ENCODE measurements around the gene GPR180. TPM values are rescaled to one million over a fixed set of nuclear protein-coding genes. Genes with fewer than 3 reads are reported as not detected.

Gene GPR180
- total RNA-seq, 4 donors from 2014 or later = 2.0 to 4.2 (median 2.8) TPM

DNA sequence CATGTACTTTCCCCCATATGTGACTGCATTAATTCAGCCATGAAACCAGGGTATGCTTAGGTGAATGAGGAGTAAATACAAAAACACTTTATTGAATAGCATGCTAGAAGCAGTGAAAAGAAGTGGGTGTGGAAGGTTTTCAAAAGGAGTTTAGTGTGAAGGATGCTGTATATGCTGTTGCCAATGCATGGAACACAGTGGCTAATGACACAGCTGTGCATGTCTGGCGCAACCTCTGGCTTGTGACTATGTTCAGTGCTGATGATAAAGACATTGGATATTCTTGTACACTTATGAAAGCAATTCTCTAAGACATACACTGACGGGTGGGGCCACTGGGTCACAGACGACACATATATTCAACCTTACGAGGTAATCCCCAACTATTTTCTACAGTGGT, 55.5 kb downstream of the GPR180 start:
- WGBS = 68% methylated on average over 4 of the region's 4 CpGs
- H3K9me3 ChIP-seq = no peaks in the 10 kb centered on the region
- TF ChIP-seq, protein P1, sequence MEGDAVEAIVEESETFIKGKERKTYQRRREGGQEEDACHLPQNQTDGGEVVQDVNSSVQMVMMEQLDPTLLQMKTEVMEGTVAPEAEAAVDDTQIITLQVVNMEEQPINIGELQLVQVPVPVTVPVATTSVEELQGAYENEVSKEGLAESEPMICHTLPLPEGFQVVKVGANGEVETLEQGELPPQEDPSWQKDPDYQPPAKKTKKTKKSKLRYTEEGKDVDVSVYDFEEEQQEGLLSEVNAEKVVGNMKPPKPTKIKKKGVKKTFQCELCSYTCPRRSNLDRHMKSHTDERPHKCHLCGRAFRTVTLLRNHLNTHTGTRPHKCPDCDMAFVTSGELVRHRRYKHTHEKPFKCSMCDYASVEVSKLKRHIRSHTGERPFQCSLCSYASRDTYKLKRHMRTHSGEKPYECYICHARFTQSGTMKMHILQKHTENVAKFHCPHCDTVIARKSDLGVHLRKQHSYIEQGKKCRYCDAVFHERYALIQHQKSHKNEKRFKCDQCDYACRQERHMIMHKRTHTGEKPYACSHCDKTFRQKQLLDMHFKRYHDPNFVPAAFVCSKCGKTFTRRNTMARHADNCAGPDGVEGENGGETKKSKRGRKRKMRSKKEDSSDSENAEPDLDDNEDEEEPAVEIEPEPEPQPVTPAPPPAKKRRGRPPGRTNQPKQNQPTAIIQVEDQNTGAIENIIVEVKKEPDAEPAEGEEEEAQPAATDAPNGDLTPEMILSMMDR (IDR thresholded peaks at IDR 0.05) = no peak
- no peak for TF ChIP-seq POLR2A (IDR thresholded peaks at IDR 0.05)
- TF ChIP-seq POLR2AphosphoS5 (IDR thresholded peaks at IDR 0.05) = no peak
- no peak for TF ChIP-seq EP300 (IDR thresholded peaks at IDR 0.05)
- no peaks in the 10 kb centered on the region for H3K36me3 ChIP-seq
- DNase-seq (ENCODE audit: low spot score in 2 of 2) = no peak
- no peaks in the 10 kb centered on the region for H3K4me1 ChIP-seq
- H3K27ac ChIP-seq = no peak overlapping the region
- no peak overlapping the region for H3K4me3 ChIP-seq
- H3K27me3 ChIP-seq = no peaks in the 10 kb centered on the region

- DNase-seq (ENCODE audit: low spot score in 2 of 2) = no peak
- H3K9me3 ChIP-seq = no peaks in the 10 kb centered on the region
- WGBS = 79% methylated on average over 1 of the region's 1 CpG
- H3K4me1 ChIP-seq = no peaks in the 10 kb centered on the region
- TF ChIP-seq POLR2AphosphoS5 (IDR thresholded peaks at IDR 0.05) (no peak), EP300 (IDR thresholded peaks at IDR 0.05) (no peak), POLR2A (IDR thresholded peaks at IDR 0.05) (no peak)
- TF ChIP-seq, protein P1 (IDR thresholded peaks at IDR 0.05) = no peak
- no peak overlapping the region for H3K4me3 ChIP-seq
- H3K36me3 ChIP-seq = no peaks in the 10 kb centered on the region
- no peak overlapping the region for H3K27ac ChIP-seq
- no peaks in the 10 kb centered on the region for H3K27me3 ChIP-seq
These were observed 57.4 kb downstream of the GPR180 start for GRCh38 chr13:94658926-94659597.

GRCh38 chr13:94659598-94659946, 57.9 kb downstream of the GPR180 start:
- H3K4me1 ChIP-seq = no peaks in the 10 kb centered on the region
- no peak for TF ChIP-seq POLR2A (IDR thresholded peaks at IDR 0.05)
- TF ChIP-seq, protein P1 (IDR thresholded peaks at IDR 0.05) = no peak
- TF ChIP-seq POLR2AphosphoS5 (IDR thresholded peaks at IDR 0.05) = no peak
- TF ChIP-seq EP300 (IDR thresholded peaks at IDR 0.05) = no peak
- H3K36me3 ChIP-seq = no peaks in the 10 kb centered on the region
- H3K4me3 ChIP-seq = no peak overlapping the region
- H3K27ac ChIP-seq = no peak overlapping the region
- no peaks in the 10 kb centered on the region for H3K9me3 ChIP-seq
- no peak for DNase-seq (ENCODE audit: low spot score in 2 of 2)
- H3K27me3 ChIP-seq = no peaks in the 10 kb centered on the region

GRCh38 chr13:94660695-94661326, 59.2 kb downstream of the GPR180 start:
- Histone ChIP-seq H3K27ac (no peak overlapping the region), H3K36me3 (no peaks in the 10 kb centered on the region), H3K4me3 (no peak overlapping the region), H3K9me3 (no peaks in the 10 kb centered on the region), H3K27me3 (no peaks in the 10 kb centered on the region), H3K4me1 (no peaks in the 10 kb centered on the region)
- WGBS = 59% methylated on average over 6 of the region's 6 CpGs
- DNase-seq (ENCODE audit: low spot score in 2 of 2) = no peak
- no peak for TF ChIP-seq POLR2A (IDR thresholded peaks at IDR 0.05)

DNA sequence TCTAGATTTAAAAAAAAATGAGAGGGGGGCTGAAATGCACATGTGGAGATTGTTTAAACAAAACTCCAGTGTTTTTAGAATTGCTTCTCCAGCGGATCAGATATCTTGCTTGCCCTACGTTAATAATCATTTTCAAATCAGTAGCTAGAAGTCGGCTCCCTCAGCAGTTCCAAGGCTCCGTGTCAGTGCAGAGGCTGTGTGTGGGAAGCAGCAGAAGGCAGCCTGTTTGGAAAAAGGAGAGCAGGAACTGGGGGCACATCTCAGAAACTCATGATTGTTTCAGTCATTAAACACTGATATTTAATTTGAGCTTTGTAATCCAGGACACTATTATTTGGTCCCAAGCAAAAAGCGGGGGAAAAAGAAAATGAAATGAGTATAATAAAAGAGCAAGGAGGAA, 59.7 kb downstream of the GPR180 start:
- no peak overlapping the region for H3K4me3 ChIP-seq
- H3K27ac ChIP-seq = no peak overlapping the region
- no peaks in the 10 kb centered on the region for H3K36me3 ChIP-seq
- DNase-seq (ENCODE audit: low spot score in 2 of 2) = no peak
- 73% methylated on average over 5 of the region's 5 CpGs for WGBS
- H3K9me3 ChIP-seq = no peaks in the 10 kb centered on the region
- H3K27me3 ChIP-seq = no peaks in the 10 kb centered on the region
- no peaks in the 10 kb centered on the region for H3K4me1 ChIP-seq
- no peak for TF ChIP-seq EP300 (IDR thresholded peaks at IDR 0.05)
- TF ChIP-seq POLR2A (IDR thresholded peaks at IDR 0.05) = no peak
- no peak for TF ChIP-seq POLR2AphosphoS5 (IDR thresholded peaks at IDR 0.05)
- TF ChIP-seq, protein P1 (IDR thresholded peaks at IDR 0.05) = no peak
